Tibial nerve (tissue), 4 donors: ENCODE data around the gene KCNE3.

Experiments used
- CTCF ChIP-seq, 5 experiments: fragments of 200-600 bp in 3 of 5; fragments of 450-650 bp in 2 of 5; sonication (generic) in 3 of 5; IDR thresholded peaks; one replicate each; pipeline ENCODE4 v1.5.1; 2016 to 2019; ENCODE audit warnings: antibody characterized with exemption in 5 of 5, mild to moderate bottlenecking in 3 of 5, moderate library complexity in 2 of 5
- EP300 ChIP-seq, 2 donors: sonication (generic); formaldehyde crosslinking; IDR thresholded peaks; one replicate each; pipeline ENCODE4 v1.6.1; 2017; ENCODE audit warnings: antibody characterized with exemption in 2 of 2, mild to moderate bottlenecking in 1 of 2

- TF ChIP-seq CTCF (IDR thresholded peaks at IDR 0.05), result no peak
- TF ChIP-seq EP300 (IDR thresholded peaks at IDR 0.05), result no peak
Measured at GRCh38 chr11:74434528-74434927, 32.8 kb downstream of the KCNE3 start.
